CD4-positive, alpha-beta memory T cell (primary cell): ENCODE data around the gene PCP4. TPM values are rescaled to one million over a fixed set of nuclear protein-coding genes. Genes with fewer than 3 reads are reported as not detected.

Experiments used
- CTCF ChIA-PET: fragments of 350-600 bp; sonication (Branson Sonifier 250); formaldehyde crosslinking; loops from one replicate; lab custom pipeline; 2021; ENCODE audit warnings: inconsistent platforms; ENCODE audit not compliant: partially characterized antibody; lab: Charles Lee
- POLR2A ChIA-PET: fragments of 350-600 bp; sonication (Branson Sonifier 250); formaldehyde crosslinking; loops from one replicate; lab custom pipeline; 2021; ENCODE audit not compliant: partially characterized antibody; lab: Charles Lee
- DNase-seq, 5 donors: peaks; one replicate each; pipeline versions ENCODE4 v3.0.0 to v3.0.0-alpha.2; 2020 to 2022; ENCODE audit warnings: mixed read lengths in 1 of 5
- H3K27ac ChIP-seq: one replicate; pipeline ENCODE4 v1.7.0; 2013; ENCODE audit warnings: low read depth, low read length
- H3K27me3 ChIP-seq: 2 replicates; pipeline ENCODE4 v1.7.0; 2013; ENCODE audit warnings: mild to moderate bottlenecking, low read length, moderate library complexity; ENCODE audit not compliant: insufficient read depth
- H3K36me3 ChIP-seq: 2 replicates; pipeline ENCODE4 v1.7.0; 2013; ENCODE audit warnings: mild to moderate bottlenecking, low read length, moderate library complexity; ENCODE audit not compliant: insufficient read depth
- H3K4me1 ChIP-seq: 2 replicates; pipeline ENCODE4 v1.7.0; 2013; ENCODE audit warnings: mild to moderate bottlenecking, low read length, moderate library complexity; ENCODE audit not compliant: insufficient read depth
- H3K4me3 ChIP-seq, 2 donors: one replicate each; pipeline ENCODE4 v1.7.0; 2013; ENCODE audit warnings: low read length in 2 of 2, mild to moderate bottlenecking in 1 of 2
- H3K9me3 ChIP-seq, 2 donors: one replicate each; pipeline ENCODE4 v1.7.0; 2013; ENCODE audit warnings: low read length in 2 of 2, control low read depth in 1 of 2; ENCODE audit not compliant: control insufficient read depth in 1 of 2
- H3K27ac Mint-ChIP-seq, 7 donors: one replicate each; pipeline ENCODE4 v1.8.0; 2020 to 2021; ENCODE audit warnings: mixed read lengths in 7 of 7, mild to moderate bottlenecking in 6 of 7, inconsistent platforms in 3 of 7, moderate library complexity in 3 of 7
- H3K27me3 Mint-ChIP-seq, 2 donors: one replicate each; pipeline ENCODE4 v1.8.0; 2020 to 2021; ENCODE audit warnings: mixed read lengths in 2 of 2
- H3K36me3 Mint-ChIP-seq, 2 donors: one replicate each; pipeline ENCODE4 v1.8.0; 2020 to 2021; ENCODE audit warnings: mixed read lengths in 2 of 2, inconsistent platforms in 1 of 2, mild to moderate bottlenecking in 1 of 2
- H3K4me1 Mint-ChIP-seq, 4 donors: one replicate each; pipeline ENCODE4 v1.8.0; 2020 to 2021; ENCODE audit warnings: mixed read lengths in 4 of 4, mild to moderate bottlenecking in 1 of 4
- H3K4me3 Mint-ChIP-seq, 8 donors: one replicate each; pipeline ENCODE4 v1.8.0; 2020 to 2021; ENCODE audit warnings: mixed read lengths in 8 of 8, mild to moderate bottlenecking in 7 of 8, moderate library complexity in 6 of 8, inconsistent platforms in 3 of 8
- H3K9me3 Mint-ChIP-seq, 8 donors: one replicate each; pipeline ENCODE4 v1.8.0; 2020 to 2021; ENCODE audit warnings: mixed read lengths in 8 of 8, mild to moderate bottlenecking in 5 of 8, inconsistent platforms in 3 of 8, moderate library complexity in 1 of 8
- intact Hi-C: fragments of 100-400 bp; cut with micrococcal nuclease; formaldehyde crosslinking; loops from one replicate; pipeline ENCODE4 v1.15.1; 2023
- polyA plus RNA-seq, 2 donors: library from polyadenylated mRNA; unstranded; fragments of 300-500 nt; fragmentation: Illumina TruSeq; gene quantifications; one replicate each; pipeline ENCODE4 v1.2.3, GENCODE V29; 2021
- total RNA-seq, 2 experiments: library from RNA; stranded (reverse); gene quantifications; one replicate each; pipeline ENCODE4 v1.2.3, GENCODE V29; 2021

The PCP4 gene
- total and polyA plus RNA-seq, 4 experiments from 2014 or later = not detected

- POLR2A ChIA-PET = no interaction called here
- no peak overlapping the region for H3K4me3 ChIP-seq
- no peaks in the 10 kb centered on the region for H3K27me3 ChIP-seq
- no peaks in the 10 kb centered on the region for H3K4me1 Mint-ChIP-seq
- H3K36me3 ChIP-seq = no peaks in the 10 kb centered on the region
- no peak overlapping the region for H3K27ac Mint-ChIP-seq
- no peaks in the 10 kb centered on the region for H3K4me1 ChIP-seq
- no peak for DNase-seq
- H3K27ac ChIP-seq = no peak overlapping the region
- CTCF ChIA-PET = no interaction called here
- no peaks in the 10 kb centered on the region for H3K36me3 Mint-ChIP-seq
- H3K9me3 Mint-ChIP-seq = peaks cover 3 to 21% (median 6%) of the 10 kb centered on the region in 8 donors
- no peaks in the 10 kb centered on the region for H3K9me3 ChIP-seq
- H3K27me3 Mint-ChIP-seq = no peaks in the 10 kb centered on the region
- no peak overlapping the region for H3K4me3 Mint-ChIP-seq
- intact Hi-C loops = no loop called here
Observed at GRCh38 chr21:39972471-39972870, 105.2 kb downstream of the PCP4 start.

- POLR2A ChIA-PET = no interaction called here
- CTCF ChIA-PET = no interaction called here
- no peak for DNase-seq
- peaks cover 2 to 17% (median 5%) of the 10 kb centered on the region in 8 donors for H3K9me3 Mint-ChIP-seq
- no peaks in the 10 kb centered on the region for H3K4me1 ChIP-seq
- H3K4me1 Mint-ChIP-seq = no peaks in the 10 kb centered on the region
- H3K27ac Mint-ChIP-seq = no peak overlapping the region
- no peak overlapping the region for H3K4me3 Mint-ChIP-seq
- no peaks in the 10 kb centered on the region for H3K36me3 ChIP-seq
- no peaks in the 10 kb centered on the region for H3K27me3 ChIP-seq
- no peak overlapping the region for H3K4me3 ChIP-seq
- H3K27me3 Mint-ChIP-seq = no peaks in the 10 kb centered on the region
- intact Hi-C loops = no loop called here
- H3K27ac ChIP-seq = no peak overlapping the region
- no peaks in the 10 kb centered on the region for H3K36me3 Mint-ChIP-seq
- H3K9me3 ChIP-seq = no peaks in the 10 kb centered on the region
Observed at GRCh38 chr21:39972976-39973770, 105.9 kb downstream of the PCP4 start.

- Histone ChIP-seq H3K36me3 (no peaks in the 10 kb centered on the region), H3K4me3 (no peak overlapping the region), H3K4me1 (no peaks in the 10 kb centered on the region), H3K27ac (no peak overlapping the region), H3K9me3 (no peaks in the 10 kb centered on the region), H3K27me3 (no peaks in the 10 kb centered on the region)
- intact Hi-C loops = no loop called here
- CTCF ChIA-PET = no interaction called here
- H3K27ac Mint-ChIP-seq = no peak overlapping the region
- no peak overlapping the region for H3K4me3 Mint-ChIP-seq
- no peaks in the 10 kb centered on the region for H3K36me3 Mint-ChIP-seq
- no peaks in the 10 kb centered on the region for H3K27me3 Mint-ChIP-seq
- no peak for DNase-seq
- H3K4me1 Mint-ChIP-seq = no peaks in the 10 kb centered on the region
- H3K9me3 Mint-ChIP-seq = peaks cover 0 to 13% (median 4%) of the 10 kb centered on the region in 8 donors
- POLR2A ChIA-PET = no interaction called here
Observed at GRCh38 chr21:39976800-39977199, 109.6 kb downstream of the PCP4 start.

Other genes with a start within 250 kb of the PCP4 start
- not detected for gene IGSF5, start 122.3 kb upstream of the PCP4 start, total RNA-seq
- gene IGSF5, start 122.3 kb upstream of the PCP4 start, polyA plus RNA-seq = not detected